Activated T-helper 1 cell treated with Interleukin-2 at 50 U/mL for 16 hours (primary cell): ENCODE data around the gene SLC35F2.
"Not testable (repeated sequence)": the region's sequence is repeated elsewhere in the genome, so short reads cannot be mapped to it uniquely, and the experiment has no call there.

Experiments
- DNase-seq: peaks from one replicate; pipeline ENCODE4 v3.0.0-alpha.2; 2020; ENCODE audit warnings: low read depth

SLC35F2 gene

DNA sequence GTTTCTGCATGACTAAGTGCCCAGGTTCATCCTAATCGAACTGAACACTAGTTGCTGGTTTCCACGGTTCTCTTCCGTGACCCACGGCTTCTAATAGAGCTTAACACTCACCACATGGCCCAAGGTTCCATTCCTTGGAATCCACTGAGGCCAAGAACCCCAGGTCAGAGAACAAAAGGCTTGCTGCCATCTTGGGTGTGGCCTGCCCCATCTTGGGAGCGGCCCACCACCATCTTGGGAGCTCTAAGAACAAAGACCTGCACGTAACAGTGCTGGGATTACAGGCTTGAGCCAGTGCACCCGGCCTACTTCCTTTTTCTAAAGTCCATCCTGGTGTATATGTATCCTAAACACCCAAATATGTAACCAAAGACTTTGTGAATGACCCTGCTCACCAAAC is 68.8 kb downstream of the SLC35F2 start:
- DNase-seq: no peak

DNA sequence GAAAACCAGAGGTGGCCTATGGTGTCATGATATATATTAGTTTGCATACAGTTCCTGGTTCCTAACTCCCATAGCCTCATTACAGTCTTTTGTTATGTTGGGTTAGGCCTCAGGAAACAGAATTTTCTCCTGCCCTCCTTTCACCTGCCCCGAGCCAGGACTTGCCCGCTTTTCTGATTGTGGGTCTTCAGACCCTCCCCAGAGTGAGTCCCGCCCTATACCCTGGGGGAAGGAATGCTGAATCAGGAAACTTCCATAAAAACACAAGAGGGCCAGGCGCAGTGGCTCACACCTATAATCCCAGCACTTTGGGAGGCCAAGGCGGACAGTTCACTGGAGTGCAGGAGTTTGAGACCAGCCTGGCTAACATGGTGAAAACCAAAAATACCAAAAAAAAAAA is 70.9 kb downstream of the SLC35F2 start:
- DNase-seq: no peak

GRCh38 chr11:107785401-107785800 is 73.2 kb downstream of the SLC35F2 start:
- no peak for DNase-seq

DNA sequence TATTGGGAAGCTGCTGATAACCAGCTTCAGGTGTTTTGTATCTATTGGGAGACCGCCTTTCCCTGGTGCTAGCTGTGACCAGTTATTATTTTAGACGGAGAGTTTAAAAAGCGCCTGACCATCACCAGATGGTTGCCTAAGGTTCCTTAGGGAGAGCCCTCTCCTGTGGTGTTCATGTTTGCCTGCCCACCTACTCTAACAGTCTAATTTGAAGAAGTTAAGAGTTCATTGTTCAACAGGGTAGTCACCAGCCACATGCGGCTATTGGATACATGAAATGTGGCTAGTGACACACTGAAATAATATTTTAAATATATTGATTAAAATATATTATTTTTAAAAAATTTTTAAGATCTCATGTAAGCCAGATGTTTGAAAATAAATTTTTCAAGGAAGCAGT is 75.5 kb downstream of the SLC35F2 start:
- no peak for DNase-seq

GRCh38 chr11:107780775-107781174 is 77.8 kb downstream of the SLC35F2 start:
- DNase-seq: no peak

DNA sequence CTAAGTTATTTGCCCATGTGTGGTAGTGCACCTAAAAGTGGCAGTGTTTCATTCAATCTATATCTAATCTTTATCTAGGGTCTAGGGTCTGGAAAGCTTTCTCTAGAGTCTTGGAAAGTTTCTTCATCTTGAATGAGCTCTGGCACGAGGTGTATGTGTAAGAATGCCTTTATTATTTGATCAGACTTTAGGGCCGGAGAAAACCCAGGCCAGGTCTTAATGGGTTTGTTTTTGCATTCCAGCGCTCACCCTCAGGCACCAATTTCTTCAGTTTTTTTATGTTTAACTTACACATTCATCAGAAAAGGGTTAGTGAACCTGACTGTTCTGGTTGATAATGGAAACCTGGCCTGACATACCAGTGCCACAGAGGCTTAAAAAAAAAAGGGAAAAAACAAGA is 78.5 kb downstream of the SLC35F2 start:
- DNase-seq: no peak

GRCh38 chr11:107778839-107779517 is 79.6 kb downstream of the SLC35F2 start:
- no peak for DNase-seq

DNA sequence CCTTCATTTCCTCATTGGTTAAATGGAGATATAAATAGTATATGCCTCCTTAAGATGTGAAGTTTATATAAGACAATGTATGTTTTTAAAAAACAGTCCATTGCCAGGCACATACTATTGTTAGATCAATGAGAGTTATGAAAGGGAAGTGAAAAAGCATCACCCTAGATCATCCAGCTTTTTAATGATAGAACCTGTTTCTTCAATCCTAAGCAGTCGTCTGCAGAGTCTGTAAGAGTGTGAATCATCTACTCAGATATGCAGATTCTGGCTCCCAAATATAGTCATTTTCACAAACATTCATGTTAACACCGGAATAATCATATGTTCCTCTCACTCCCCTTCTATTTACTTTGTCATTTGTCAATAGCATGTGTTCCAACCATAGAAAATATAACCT is 81.5 kb downstream of the SLC35F2 start:
- no peak for DNase-seq

GRCh38 chr11:107776062-107776461 is 82.5 kb downstream of the SLC35F2 start:
- DNase-seq: no peak

GRCh38 chr11:107770551-107770951 is 88.0 kb downstream of the SLC35F2 start:
- no peak for DNase-seq

GRCh38 chr11:107769189-107769588 is 89.4 kb downstream of the SLC35F2 start:
- DNase-seq: no peak

GRCh38 chr11:107758719-107759355 is 99.8 kb downstream of the SLC35F2 start:
- not testable (repeated sequence) for DNase-seq

GRCh38 chr11:107757661-107758060 is 100.9 kb downstream of the SLC35F2 start:
- no peak for DNase-seq

DNA sequence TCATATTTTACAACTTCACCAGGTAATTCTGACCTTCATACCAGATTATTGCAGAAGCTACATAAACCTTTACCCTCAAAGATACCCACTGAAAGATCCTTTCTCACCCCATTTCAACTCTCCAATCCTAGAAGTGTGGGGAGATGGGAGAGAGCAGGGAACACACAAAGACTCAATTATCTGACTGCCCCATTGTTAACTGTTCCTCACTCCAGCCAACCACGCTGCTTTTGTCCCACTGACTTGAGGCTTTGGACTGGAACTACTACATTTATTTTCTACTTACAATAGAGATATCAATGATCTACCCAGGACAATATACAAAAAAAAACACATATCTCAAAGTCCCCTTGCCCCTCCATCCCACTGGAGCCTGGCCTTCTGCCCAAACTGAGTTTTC is 102.0 kb downstream of the SLC35F2 start:
- DNase-seq: no peak

- no peak for DNase-seq
Measured at GRCh38 chr11:107752949-107753822, 105.4 kb downstream of the SLC35F2 start.

DNA sequence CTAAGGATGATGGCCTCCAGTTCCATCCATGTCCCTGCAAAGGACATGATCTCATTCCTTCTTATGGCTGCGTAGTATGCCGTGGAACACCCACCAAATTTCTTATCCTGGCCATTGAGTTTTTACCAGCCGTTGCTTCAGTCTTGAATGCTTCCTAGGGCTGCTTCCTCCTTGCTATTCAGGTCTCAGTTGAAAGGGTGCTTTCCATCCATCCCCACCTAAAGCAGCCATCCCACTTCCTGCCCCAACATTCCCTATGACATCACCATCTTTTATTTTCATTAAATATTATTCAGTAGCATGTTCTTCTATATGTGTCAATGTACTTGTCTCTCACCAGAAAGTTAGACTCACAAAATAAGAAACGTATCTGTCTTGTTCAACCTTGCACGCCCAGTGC is 106.1 kb downstream of the SLC35F2 start:
- DNase-seq: no peak

DNA sequence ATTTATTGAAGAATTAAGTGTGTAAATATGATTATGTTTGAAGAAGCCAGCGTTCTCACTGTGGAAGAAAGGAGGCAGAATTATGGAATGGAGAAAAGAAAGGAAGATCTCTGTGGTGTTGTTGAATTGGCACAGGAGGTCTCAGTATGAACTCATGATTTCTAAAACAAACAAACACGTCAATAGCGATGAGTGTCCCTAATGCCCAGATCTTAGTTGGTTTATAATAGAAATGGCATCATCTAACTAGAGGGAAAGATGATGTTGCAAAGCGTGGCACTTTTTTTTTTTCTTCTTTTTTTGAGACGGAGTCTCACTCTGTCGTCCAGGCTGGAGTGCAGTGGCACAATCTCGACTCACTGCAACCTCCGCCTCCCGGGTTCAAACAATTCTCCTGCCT is 107.5 kb downstream of the SLC35F2 start:
- no peak for DNase-seq

DNA sequence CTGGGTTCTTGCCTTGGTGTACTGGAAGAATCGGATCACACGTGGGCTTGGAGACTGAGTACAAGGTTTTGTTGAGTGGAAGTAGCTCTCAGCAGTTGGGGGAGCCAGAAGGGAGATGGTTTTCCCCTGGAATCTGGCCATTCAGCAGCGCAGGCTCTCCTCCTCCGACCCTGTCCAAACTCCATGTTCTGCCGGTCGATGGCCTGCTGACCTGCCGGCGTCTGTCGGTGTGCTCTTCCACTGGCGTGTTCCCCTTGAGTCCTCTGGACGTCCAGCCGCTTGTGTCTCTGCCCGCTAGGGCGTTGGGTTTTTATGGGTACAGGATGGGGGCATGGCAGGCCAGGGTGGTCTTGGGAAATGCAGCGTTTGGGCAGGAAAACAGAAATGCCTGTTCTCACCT is 108.3 kb downstream of the SLC35F2 start:
- no peak for DNase-seq

- no peak for DNase-seq
Measured at GRCh38 chr11:107747622-107748021, 111.0 kb downstream of the SLC35F2 start.

DNA sequence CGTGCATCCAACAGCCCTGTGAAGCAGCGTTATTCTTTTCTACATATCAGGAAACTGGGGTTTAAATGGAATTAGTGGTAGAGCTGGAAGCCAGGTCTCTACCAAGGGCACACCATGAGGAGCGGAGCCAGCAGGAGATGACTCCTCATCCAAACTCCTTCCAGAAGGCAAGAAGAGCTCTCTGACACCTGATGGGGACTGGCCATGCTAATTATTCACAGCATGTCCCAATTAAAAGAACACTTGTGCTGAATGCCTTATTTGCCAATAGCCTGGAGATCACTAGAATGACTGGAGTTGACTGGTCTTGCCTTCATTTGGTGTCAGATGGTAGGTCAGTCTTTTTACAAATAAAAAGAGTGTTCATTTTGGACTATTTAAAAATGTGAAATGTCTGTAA is 113.9 kb downstream of the SLC35F2 start:
- no peak for DNase-seq

GRCh38 chr11:107743191-107743590 is 115.4 kb downstream of the SLC35F2 start:
- no peak for DNase-seq

GRCh38 chr11:107741044-107741823 is 117.4 kb downstream of the SLC35F2 start:
- no peak for DNase-seq
